Ovary (tissue), 9 donors: ENCODE data around the gene NXF1. TPM values are rescaled to one million over a fixed set of nuclear protein-coding genes. Genes with fewer than 3 reads are reported as not detected.

ENCODE experiments used
- DNase-seq, 5 donors: peaks; one replicate each; pipeline ENCODE4 v3.0.0-alpha.2; 2019 to 2020
- H3K27ac ChIP-seq, 2 donors: fragments of 200-600 bp; one replicate each; pipeline versions ENCODE4 v1.5.1 to v1.8.0; 2019 to 2022
- H3K27me3 ChIP-seq: fragments of 200-600 bp; one replicate; pipeline ENCODE4 v1.8.0; 2022
- H3K36me3 ChIP-seq: fragments of 200-600 bp; sonication (generic); one replicate; pipeline ENCODE4 v1.5.1; 2019
- H3K4me1 ChIP-seq: one replicate; pipeline ENCODE4 v1.8.1; 2013; ENCODE audit warnings: mild to moderate bottlenecking, moderate library complexity; ENCODE audit not compliant: insufficient read depth
- H3K4me3 ChIP-seq: fragments of 200-600 bp; sonication (generic); one replicate; pipeline ENCODE4 v1.5.1; 2017
- H3K9me3 ChIP-seq, 2 donors: fragments of 200-600 bp in 1 of 2; sonication (generic) in 1 of 2; one replicate each; pipeline versions ENCODE4 v1.5.1 to v1.8.1; 2013 to 2019; ENCODE audit warnings: mild to moderate bottlenecking in 1 of 2, moderate library complexity in 1 of 2
- CTCF ChIP-seq, 3 donors: fragments of 450-650 bp in 2 of 3; fragments of 200-600 bp in 1 of 3; IDR thresholded peaks; one replicate each; pipeline versions ENCODE4 v1.5.1 to v1.8.0; 2016 to 2022; ENCODE audit warnings: antibody characterized with exemption in 3 of 3, mild to moderate bottlenecking in 1 of 3
- EP300 ChIP-seq: sonication (generic); formaldehyde crosslinking; IDR thresholded peaks from one replicate; pipeline ENCODE4 v1.6.1; 2017; ENCODE audit warnings: antibody characterized with exemption
- POLR2A ChIP-seq: fragments of 450-650 bp; IDR thresholded peaks from one replicate; pipeline ENCODE4 v1.6.1; 2017; ENCODE audit warnings: antibody characterized with exemption, mild to moderate bottlenecking, moderate library complexity
- WGBS, 3 donors: extraction: QIAGEN DNeasy Blood & Tissue Kit in 1 of 3; methylation state at CpG; one replicate each; pipeline versions ENCODE4 v1.1.5 to v1.1.7; 2013 to 2017; 5-methylcytosine and 5-hydroxymethylcytosine counted together
- intact Hi-C, 4 donors: fragments of 100-400 bp; cut with DNase I; formaldehyde crosslinking; loops; one replicate each; pipeline versions ENCODE4 v1.11.0 to v1.15.1; 2022 to 2023
- polyA plus RNA-seq, 2 donors: library from polyadenylated mRNA; stranded (reverse); fragments of 200-250 nt in 1 of 2; fragments of 350-450 nt in 1 of 2; fragmentation: Illumina TruSeq in 1 of 2; extraction: RNeasy Lipid Tissue Mini Kit (QIAGEN cat#74804) in 1 of 2; gene quantifications; one replicate each; pipeline ENCODE4 v1.2.3, GENCODE V29; 2013 to 2014
- total RNA-seq, 7 donors: library from RNA; depleted of rRNA in 2 of 7; stranded (reverse); fragments of >200 nt in 2 of 7; fragmentation: NEBNext Ultra II Directional in 3 of 7; extraction: Animal tissue kit (Norgen Biotek cat#: 25700) in 3 of 7; gene quantifications; one replicate each; pipeline versions ENCODE4 v1.1.0 to v1.2.4, GENCODE V29; 2016 to 2023
- donor health status: DM: no; HTN: no; CAD: no; lungs with moderate emphysema.
- donor health status: DM: no; HTN: no; CAD: no.
- donor health status: Bipolar disorder and iron deficiency.
- donor health status: DM: yes; HTN: yes; CAD: no.
- donor health status: DM: no; HTN: no; CAD: no.
- donor health status: DM: yes; HTN: yes; CAD: no.

NXF1 gene
- total and polyA plus RNA-seq, 9 donors, result 48.8 to 125 (median 80.1) TPM

- Histone ChIP-seq H3K9me3 (no peaks in the 10 kb centered on the region), H3K27me3 (no peaks in the 10 kb centered on the region), H3K36me3 (no peaks in the 10 kb centered on the region), H3K27ac (no peak overlapping the region), H3K4me1 (peaks cover 5% of the 10 kb centered on the region), H3K4me3 (no peak overlapping the region)
- WGBS, 3 donors, result 85 to 92% (median 91%) methylated on average over 10 of the region's 10 CpGs
- intact Hi-C loops, result no loop called here
- no peak for DNase-seq
- TF ChIP-seq CTCF (IDR thresholded peaks at IDR 0.05), result no peak
- TF ChIP-seq EP300, result no peak
- no peak for TF ChIP-seq POLR2A
These were observed 5.8 kb downstream of the NXF1 start for GRCh38 chr11:62799486-62799885.

GRCh38 chr11:62796281-62796680 lies 9.0 kb downstream of the NXF1 start:
- no peaks in the 10 kb centered on the region for H3K4me1 ChIP-seq
- intact Hi-C loops, result no loop called here
- WGBS, 3 donors, result 68 to 72% (median 69%) methylated on average over 7 of the region's 7 CpGs
- H3K27ac ChIP-seq, result no peak overlapping the region
- H3K4me3 ChIP-seq, result no peak overlapping the region
- H3K9me3 ChIP-seq, result no peaks in the 10 kb centered on the region
- TF ChIP-seq EP300 (no peak), CTCF (IDR thresholded peaks at IDR 0.05) (no peak), POLR2A (no peak)
- DNase-seq, result no peak
- no peaks in the 10 kb centered on the region for H3K36me3 ChIP-seq
- H3K27me3 ChIP-seq, result no peaks in the 10 kb centered on the region

- intact Hi-C loops, result no loop called here
- TF ChIP-seq EP300, result no peak
- TF ChIP-seq POLR2A, result no peak
- TF ChIP-seq CTCF (IDR thresholded peaks at IDR 0.05), result no peak
- DNase-seq, result no peak
- no peak overlapping the region for H3K4me3 ChIP-seq
- no peak overlapping the region for H3K27ac ChIP-seq
- H3K9me3 ChIP-seq, result no peaks in the 10 kb centered on the region
- 82 to 89% (median 87%) methylated on average over 8 of the region's 8 CpGs for WGBS, 3 donors
- H3K4me1 ChIP-seq, result no peaks in the 10 kb centered on the region
- H3K27me3 ChIP-seq, result no peaks in the 10 kb centered on the region
- no peaks in the 10 kb centered on the region for H3K36me3 ChIP-seq
These were observed 11.0 kb downstream of the NXF1 start for GRCh38 chr11:62794201-62794775.

- WGBS, 3 donors, result 26 to 29% (median 28%) methylated on average over 11 of the region's 11 CpGs
- Histone ChIP-seq H3K4me3 (peak overlapping the region; percentile 83), H3K4me1 (no peaks in the 10 kb centered on the region), H3K9me3 (no peaks in the 10 kb centered on the region), H3K27ac (peak overlapping the region in 1 of 2 donors; percentile 43), H3K36me3 (no peaks in the 10 kb centered on the region), H3K27me3 (no peaks in the 10 kb centered on the region)
- peak in 2 of 5 donors; percentile 31 to 52 for DNase-seq
- intact Hi-C loops, result no loop called here
- no peak for TF ChIP-seq POLR2A
- no peak for TF ChIP-seq EP300
- TF ChIP-seq CTCF (IDR thresholded peaks at IDR 0.05), result no peak
These were observed 13.1 kb downstream of the NXF1 start for GRCh38 chr11:62792202-62792575.
